GM12875 (cell line): ENCODE data around the gene UNC13D.

Source experiments
- H3K4me3 ChIP-seq: one replicate; pipeline ENCODE4 v1.5.1; 2011; ENCODE audit warnings: low read depth, low read length, control low read depth
- TF ChIP-seq, protein P1 (sequence below): IDR thresholded peaks from 2 replicates; pipeline ENCODE4 v1.5.1; 2011; ENCODE audit warnings: low read depth, mild to moderate bottlenecking, control low read depth, inconsistent platforms, low read length, moderate library complexity, borderline replicate concordance; ENCODE audit not compliant: insufficient read depth

The UNC13D gene

GRCh38 chr17:75845058-75845711 lies 981 bp upstream of the UNC13D start:
- TF ChIP-seq, protein P1, sequence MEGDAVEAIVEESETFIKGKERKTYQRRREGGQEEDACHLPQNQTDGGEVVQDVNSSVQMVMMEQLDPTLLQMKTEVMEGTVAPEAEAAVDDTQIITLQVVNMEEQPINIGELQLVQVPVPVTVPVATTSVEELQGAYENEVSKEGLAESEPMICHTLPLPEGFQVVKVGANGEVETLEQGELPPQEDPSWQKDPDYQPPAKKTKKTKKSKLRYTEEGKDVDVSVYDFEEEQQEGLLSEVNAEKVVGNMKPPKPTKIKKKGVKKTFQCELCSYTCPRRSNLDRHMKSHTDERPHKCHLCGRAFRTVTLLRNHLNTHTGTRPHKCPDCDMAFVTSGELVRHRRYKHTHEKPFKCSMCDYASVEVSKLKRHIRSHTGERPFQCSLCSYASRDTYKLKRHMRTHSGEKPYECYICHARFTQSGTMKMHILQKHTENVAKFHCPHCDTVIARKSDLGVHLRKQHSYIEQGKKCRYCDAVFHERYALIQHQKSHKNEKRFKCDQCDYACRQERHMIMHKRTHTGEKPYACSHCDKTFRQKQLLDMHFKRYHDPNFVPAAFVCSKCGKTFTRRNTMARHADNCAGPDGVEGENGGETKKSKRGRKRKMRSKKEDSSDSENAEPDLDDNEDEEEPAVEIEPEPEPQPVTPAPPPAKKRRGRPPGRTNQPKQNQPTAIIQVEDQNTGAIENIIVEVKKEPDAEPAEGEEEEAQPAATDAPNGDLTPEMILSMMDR: peak; percentile 95
- H3K4me3 ChIP-seq: peak overlapping the region; percentile 21

- H3K4me3 ChIP-seq: peak overlapping the region; percentile 56
- TF ChIP-seq, protein P1: no peak
Measured at GRCh38 chr17:75844530-75845057, 390 bp upstream of the UNC13D start.

DNA sequence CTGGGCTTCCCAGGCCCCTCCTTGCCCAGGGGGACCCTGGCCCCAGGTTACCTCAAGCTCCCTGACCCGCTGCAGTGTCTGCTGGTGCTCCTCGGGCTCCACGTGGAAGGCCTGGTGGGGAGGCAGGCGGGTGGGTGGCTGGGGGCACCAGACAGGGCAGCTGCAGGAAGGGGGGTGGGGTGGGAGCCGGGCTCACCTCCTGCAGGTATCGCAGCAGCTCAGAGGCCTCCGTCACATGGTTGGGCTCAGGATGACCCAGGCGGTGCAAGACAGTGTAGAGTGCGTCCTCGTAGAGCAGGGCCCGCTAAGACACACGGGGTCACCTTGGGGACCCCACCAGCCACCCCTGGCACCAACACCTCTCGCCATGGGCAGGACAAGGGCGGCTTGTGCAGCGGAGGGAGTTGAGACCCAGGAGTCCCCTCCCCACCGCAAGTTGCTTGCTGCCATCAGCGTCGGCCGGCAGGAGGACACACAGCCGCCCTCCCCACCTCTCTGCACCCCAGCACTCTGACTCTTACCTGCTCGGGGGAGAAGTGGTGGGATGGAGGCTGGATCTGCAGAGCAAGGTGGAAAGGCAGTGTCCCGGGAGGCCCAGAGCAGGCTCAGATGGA lies 1.1 kb downstream of the UNC13D start:
- H3K4me3 ChIP-seq: peak overlapping the region; percentile 56
- TF ChIP-seq, protein P1: peak; percentile 21; the same call in 1 of the 2 replicates

DNA sequence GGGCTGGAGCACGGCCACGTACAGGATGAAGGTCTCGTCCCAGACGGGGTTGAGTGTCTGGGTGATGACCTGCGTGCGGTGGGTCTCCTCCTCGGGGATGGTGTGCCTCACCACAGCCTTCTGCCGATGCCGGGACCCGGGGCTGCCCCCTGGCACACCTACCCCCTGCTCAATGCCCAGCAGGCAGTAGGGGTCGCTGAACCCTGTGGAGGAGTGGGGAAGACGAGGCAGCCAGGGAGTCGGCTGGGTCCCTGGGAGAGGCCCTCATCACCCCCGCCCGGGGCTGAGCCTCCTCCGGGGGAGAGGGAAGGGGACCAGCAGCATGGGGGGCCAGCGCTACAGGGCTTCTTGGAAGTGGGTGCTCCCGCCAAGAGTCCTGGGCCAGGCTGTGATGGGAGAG lies 1.8 kb downstream of the UNC13D start:
- TF ChIP-seq, protein P1: no peak
- H3K4me3 ChIP-seq: no peak overlapping the region

DNA sequence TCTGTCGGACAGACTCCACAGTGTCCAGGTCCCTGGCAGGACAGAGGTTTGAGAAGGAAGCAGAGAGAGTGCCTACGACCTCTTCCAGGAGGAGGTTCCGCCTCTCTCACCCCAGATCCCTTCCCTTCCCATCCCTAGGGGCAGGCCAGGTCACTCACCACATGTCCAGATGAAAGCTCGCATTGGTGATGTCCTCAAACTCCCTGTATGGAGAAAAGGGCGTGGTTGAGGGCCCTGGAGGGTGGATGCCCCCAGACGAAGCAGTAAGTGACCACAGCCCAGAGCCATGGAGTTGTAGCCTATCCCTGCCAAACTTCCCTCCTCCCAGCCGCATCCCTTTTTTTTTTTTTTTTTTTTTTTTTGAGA lies 3.4 kb downstream of the UNC13D start:
- TF ChIP-seq, protein P1: no peak
- H3K4me3 ChIP-seq: no peak overlapping the region

GRCh38 chr17:75839942-75840798 lies 4.0 kb downstream of the UNC13D start:
- TF ChIP-seq, protein P1: no peak
- H3K4me3 ChIP-seq: no peak overlapping the region
